Activated naive CD4-positive, alpha-beta T cell treated with anti-CD3 and anti-CD28 coated beads, Interleukin-2, amount 50 U/mL, for 72 hours (primary cell): ENCODE measurements around the gene PREP. TPM values are rescaled to one million over a fixed set of nuclear protein-coding genes. Genes with fewer than 3 reads are reported as not detected.

Experiments used
- ATAC-seq, 2 donors: fragments of 150-1000 bp; cut with Tn5 transposase; 2 replicates each; pipeline ENCODE4 v1.10.0; 2021; ENCODE audit warnings: mild to moderate bottlenecking in 2 of 2, moderate library complexity in 2 of 2
- DNase-seq, 2 donors: peaks; one replicate each; pipeline ENCODE4 v3.0.0; 2021 to 2022; ENCODE audit warnings: low spot score in 2 of 2
- H3K27ac Mint-ChIP-seq, 2 donors: one replicate each; pipeline ENCODE4 v1.8.0; 2022; ENCODE audit warnings: mild to moderate bottlenecking in 2 of 2, mixed read lengths in 2 of 2
- H3K36me3 Mint-ChIP-seq, 2 donors: one replicate each; pipeline ENCODE4 v1.8.0; 2022; ENCODE audit warnings: mixed read lengths in 2 of 2
- H3K9me3 Mint-ChIP-seq, 2 donors: one replicate each; pipeline ENCODE4 v1.8.0; 2022; ENCODE audit warnings: mixed read lengths in 2 of 2
- total RNA-seq, 2 donors: library from RNA; stranded (reverse); gene quantifications; one replicate each; pipeline ENCODE4 v1.2.3, GENCODE V29; 2022

PREP gene
- total RNA-seq, 2 donors from 2014 or later: 19.2 to 45.6 TPM

DNA sequence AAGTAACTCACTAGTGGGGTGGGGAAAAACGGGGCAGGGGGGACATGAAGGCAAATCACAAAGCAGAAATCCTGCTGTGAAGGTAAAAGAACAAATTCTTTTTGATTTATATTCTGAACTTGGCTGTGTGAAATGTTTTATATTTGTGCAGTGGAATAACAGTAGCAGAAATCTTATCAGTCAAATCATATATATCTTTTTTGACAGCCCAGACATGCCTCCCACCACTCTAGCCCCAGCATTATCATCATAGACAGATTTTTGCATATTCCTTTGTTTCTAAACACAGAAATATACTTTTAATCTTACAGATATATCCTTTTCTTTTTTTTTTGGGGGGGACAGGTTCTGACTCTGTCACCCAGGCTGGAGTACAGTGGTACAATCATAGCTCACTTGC lies 97.4 kb downstream of the PREP start:
- Mint-ChIP-seq H3K9me3 (no peaks in the 10 kb centered on the region), H3K36me3 (peaks cover 7 to 8% of the 10 kb centered on the region in 2 donors), H3K27ac (no peak overlapping the region)
- ATAC-seq (no peak), DNase-seq (no peak)

DNA sequence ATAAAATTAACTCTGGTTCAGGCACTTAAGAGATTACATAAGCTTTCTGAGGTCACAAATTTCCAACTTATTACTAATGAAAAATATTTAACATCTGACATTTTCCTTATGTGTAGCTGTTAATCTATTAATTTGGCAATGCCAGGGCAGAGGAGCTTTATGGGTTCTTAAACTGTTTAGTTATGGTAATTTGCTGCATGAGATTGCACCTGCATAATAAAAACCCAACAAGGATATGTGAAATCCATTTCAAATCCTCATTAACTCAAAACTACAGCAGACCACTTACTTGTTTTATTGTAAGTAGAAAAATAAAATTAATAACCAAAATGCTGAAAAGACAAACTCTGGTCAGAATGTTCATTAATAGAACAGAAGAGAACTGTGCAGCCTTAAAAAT lies 98.1 kb downstream of the PREP start:
- H3K27ac Mint-ChIP-seq: no peak overlapping the region
- DNase-seq: no peak
- H3K36me3 Mint-ChIP-seq: peaks cover 7 to 8% of the 10 kb centered on the region in 2 donors
- ATAC-seq: no peak
- no peaks in the 10 kb centered on the region for H3K9me3 Mint-ChIP-seq

DNA sequence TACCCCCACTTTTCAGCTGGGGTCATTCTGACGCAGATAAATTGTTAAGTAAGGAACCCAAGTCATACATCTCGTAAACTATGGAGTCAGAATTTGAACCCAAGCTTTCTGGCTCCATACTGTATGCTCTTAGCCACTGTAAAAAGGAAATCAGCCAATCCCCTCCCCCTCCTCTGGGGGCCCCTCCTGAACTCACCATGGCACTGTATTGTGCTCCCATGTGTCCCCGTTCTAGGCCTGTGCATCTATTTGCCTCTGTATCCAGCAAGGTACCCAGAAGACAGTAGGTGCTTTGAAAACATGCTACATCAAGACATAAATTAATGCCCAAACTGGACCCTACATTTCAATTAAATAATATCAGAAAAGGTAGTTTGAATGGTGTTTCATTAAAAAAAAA lies 98.5 kb downstream of the PREP start:
- ATAC-seq (no peak), DNase-seq (no peak)
- H3K36me3 Mint-ChIP-seq: peaks cover 7 to 8% of the 10 kb centered on the region in 2 donors
- H3K27ac Mint-ChIP-seq: no peak overlapping the region
- no peaks in the 10 kb centered on the region for H3K9me3 Mint-ChIP-seq

DNA sequence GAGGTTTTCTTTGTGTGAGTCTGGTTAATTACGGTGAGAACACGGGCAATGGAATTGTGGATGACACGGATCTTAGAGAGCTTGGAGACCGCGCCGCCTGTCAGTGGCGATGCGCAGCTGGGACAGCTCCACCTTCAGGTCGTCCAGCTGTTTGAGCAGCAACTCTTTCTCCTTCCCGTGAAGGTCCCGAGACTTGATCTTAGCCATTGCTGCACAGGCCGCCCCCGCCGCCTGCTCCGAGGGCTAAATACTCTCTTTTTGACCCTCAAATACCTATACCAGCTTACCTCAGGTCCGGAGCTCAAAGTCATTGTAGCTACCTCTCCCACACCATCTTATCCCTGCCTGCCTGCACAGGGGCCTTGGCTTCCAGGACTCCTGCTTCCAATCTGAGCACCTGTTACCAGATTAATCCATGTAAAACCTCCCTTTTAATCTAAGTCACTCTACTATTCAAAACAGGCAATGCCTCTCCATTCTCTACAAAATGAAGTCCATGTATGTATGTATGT lies 100.2 kb downstream of the PREP start:
- DNase-seq: no peak
- no peak for ATAC-seq

DNA sequence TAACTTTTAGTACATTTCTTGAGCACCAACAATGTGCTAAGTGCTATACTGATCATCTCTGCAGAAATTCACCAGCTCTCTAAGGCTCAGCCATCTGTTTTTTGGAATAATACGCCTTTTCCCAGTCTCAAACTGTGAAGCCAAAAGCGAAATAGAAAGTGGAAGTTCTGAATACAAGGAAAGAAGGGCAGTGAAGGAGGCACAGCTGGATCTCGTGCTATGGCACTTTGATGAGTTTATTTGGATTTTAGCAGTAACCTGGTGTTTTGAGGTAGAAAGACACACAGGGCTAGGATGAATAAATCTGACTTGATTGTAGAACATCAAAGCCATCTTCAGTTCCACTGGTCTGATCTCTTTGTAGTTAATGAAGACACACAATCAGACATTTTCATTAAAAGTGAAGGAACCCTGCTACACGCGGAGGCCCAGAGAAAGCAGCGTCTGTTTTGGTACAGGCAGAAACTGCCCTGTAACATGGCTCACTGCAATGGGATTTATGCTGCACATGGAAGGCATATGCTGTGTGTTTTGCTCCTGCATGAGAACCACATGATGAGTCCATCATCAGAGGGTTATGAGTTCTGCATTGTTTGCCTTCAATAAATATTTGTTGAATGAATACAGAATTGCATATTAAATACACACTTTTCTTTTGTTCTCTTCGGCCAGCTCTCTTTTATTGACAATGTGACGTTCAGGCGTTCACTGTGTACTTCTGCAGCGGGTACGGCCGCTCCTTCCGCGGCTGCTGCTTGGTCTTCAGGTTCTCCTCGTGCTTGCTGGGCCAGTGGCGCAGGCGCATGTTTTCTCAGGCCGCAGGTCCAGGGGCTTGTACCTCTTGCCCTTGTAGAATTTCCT lies 100.9 kb downstream of the PREP start:
- Mint-ChIP-seq H3K36me3 (peaks cover 7 to 9% of the 10 kb centered on the region in 2 donors), H3K9me3 (no peaks in the 10 kb centered on the region), H3K27ac (peak overlapping the region in 1 of 2 donors; percentile 66)
- ATAC-seq (no peak), DNase-seq (no peak)

More for the DNA sequence above, 100.2 kb downstream of the PREP start:
- Mint-ChIP-seq H3K36me3 (peaks cover 7 to 8% of the 10 kb centered on the region in 2 donors), H3K9me3 (no peaks in the 10 kb centered on the region), H3K27ac (peak overlapping the region in 1 of 2 donors; percentile 66)

DNA sequence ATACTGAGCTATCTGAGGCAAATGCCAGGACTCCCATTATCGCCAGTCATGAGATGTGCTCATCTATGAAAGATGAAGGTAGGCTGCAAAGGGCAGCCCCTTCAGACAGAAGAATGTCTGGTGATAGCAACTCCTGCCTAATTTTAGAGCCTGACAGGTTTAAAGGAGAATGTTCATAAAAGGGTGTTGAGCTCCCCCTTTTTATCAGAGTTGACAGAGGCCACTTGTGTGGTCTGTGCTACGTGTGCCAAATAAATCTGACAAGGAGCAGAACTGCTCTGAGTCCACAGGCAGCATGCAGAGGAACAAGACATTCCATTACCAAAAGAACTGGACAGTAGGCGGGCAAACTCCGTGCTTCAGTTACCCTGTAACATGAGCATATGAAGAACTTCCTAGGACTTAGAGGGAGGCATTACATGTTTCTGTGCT lies 101.8 kb downstream of the PREP start:
- ATAC-seq (no peak), DNase-seq (no peak)
- Mint-ChIP-seq H3K36me3 (peaks cover 11 to 13% of the 10 kb centered on the region in 2 donors), H3K9me3 (no peaks in the 10 kb centered on the region), H3K27ac (no peak overlapping the region)

DNA sequence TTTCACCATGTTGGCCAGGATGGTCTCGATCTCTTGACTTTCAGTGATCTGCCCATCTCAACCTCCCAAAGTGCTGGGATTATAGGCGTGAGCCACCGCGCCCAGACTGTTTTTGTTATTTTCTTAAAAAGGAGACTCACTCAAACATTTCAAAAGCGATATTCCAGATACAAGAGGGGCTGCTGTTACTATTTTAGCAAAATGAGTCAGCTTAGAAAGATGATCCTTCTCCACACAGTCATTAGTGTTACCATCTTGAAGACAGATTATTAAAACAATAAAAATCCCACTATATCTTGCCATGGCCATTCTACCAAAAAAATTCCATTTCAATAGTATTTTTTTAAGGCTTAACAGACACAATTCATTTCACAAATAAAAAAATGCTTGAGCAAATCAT lies 102.8 kb downstream of the PREP start:
- H3K36me3 Mint-ChIP-seq: peaks cover 13% of the 10 kb centered on the region in 2 donors
- ATAC-seq (no peak), DNase-seq (no peak)
- no peaks in the 10 kb centered on the region for H3K9me3 Mint-ChIP-seq
- no peak overlapping the region for H3K27ac Mint-ChIP-seq

DNA sequence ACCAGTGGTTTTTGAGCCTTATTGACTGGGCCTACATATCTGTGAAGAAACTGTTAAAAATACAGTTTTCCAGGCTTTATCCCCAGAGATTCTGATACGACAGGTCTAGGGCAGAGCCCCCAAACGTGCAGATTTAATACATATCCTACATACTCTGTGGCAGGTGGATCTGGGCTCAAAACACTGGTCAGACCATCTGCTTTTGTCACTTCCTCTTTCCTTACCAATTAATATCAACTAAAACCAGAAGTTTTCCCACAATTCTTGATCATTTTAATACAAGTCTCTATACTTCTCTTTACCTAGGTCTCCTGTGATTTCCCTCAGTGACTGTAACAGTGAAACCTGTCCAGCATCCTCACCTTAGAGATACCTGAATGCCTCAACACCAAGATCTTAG lies 108.8 kb downstream of the PREP start:
- no peaks in the 10 kb centered on the region for H3K9me3 Mint-ChIP-seq
- no peak overlapping the region for H3K27ac Mint-ChIP-seq
- DNase-seq (no peak), ATAC-seq (no peak)
- H3K36me3 Mint-ChIP-seq: peaks cover 14 to 15% of the 10 kb centered on the region in 2 donors

DNA sequence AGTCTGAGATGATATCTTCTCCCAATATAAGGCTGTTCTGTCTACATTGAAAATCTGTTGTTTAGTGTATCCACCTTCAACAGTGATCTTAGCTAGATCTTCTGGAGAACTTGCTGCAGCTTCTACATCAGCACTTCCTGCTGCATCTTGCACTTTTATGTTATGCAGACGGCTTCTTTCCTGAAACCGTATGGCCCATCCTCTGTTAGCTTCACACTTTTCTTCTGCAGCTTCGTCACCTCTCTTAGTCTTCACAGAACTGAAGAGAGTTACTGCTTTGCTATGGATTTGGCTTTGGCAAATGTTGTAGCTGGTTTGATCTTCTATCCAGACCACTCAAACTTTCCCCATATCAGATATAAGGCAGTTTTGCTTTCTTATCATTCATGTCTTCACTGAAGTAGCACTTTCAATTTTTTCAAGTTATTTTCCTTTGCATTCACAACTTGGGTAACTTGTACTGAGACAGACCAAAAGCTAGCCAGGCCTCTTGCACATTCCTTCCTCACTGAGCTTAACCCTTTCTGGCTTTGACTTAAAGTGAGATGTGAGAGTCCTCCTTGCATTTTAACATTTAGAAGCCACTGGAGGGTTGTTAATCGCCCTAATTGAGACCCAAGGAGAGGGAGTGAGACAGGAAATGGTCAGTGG lies 110.1 kb downstream of the PREP start:
- Mint-ChIP-seq H3K27ac (no peak overlapping the region), H3K36me3 (peaks cover 14 to 17% of the 10 kb centered on the region in 2 donors)
- ATAC-seq: no peak

DNA sequence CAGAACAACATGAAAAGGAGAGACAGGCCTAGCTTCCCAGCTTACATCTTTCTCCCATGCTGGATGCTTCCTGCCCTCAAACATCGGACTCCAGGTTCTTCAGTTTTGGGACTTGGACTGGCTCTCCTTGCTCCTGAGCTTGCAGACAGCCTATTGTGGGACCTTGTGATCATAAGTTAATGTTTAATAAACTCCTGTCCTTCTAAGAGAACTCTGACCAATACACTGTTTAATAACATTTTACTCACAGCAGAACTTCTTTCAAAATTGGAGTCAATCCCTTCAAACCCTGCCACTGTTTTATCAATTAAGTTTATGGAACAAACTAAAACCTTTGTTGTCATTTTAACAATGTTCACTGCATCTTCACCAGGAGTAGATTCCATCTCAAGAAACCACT lies 111.4 kb downstream of the PREP start:
- H3K27ac Mint-ChIP-seq: no peak overlapping the region
- ATAC-seq: no peak

More for the DNA sequence above, 110.1 kb downstream of the PREP start:
- no peaks in the 10 kb centered on the region for H3K9me3 Mint-ChIP-seq
- DNase-seq: no peak

DNA sequence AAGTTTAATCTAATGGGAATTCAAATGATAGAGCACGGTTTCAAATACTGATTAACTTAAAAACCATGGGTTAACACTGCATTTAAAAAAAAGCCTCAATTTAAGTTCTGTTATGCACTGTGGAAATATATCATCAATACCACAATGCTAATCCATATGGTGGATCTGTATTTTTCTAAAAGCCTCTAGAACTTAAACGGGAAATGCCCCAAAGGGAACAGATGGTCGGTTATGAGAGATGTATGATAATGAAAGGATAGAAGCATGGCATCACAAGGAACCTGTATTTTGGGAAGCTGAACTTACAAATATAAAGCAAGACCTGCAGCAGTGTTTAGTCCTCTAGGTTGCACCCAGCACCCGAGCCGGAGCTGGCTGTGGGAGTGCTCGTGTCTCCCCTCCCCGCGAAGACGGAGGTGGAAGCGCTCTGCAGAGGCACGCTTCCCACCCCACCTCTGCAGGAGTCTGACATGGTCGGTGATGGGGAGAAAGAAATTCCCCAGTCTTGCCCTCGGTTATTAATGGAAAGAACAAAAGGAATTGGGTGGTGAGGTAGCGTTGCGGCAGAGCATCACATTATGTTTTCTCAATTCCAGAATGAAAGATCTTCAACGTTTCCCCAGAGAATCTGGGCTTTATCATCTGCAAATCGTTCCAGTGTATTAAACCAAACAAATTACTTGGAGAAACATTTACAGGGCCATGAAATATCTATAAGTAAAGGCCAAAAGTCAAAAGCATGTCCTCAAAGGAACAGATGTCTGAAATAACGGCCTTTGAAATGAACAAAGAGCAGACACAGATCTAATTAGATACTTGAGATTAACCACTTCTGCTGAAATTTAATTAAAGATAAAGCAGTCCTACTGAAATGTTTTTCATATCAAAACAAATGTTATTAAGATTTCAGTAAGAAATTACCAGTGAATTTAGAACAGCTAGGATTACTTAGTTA lies 120.0 kb downstream of the PREP start:
- ATAC-seq: no peak
- Mint-ChIP-seq H3K9me3 (no peaks in the 10 kb centered on the region), H3K27ac (no peak overlapping the region), H3K36me3 (peaks cover 23 to 35% of the 10 kb centered on the region in 2 donors)
- DNase-seq: no peak

More for the DNA sequence above, 111.4 kb downstream of the PREP start:
- no peak for DNase-seq
- Mint-ChIP-seq H3K36me3 (peaks cover 10 to 14% of the 10 kb centered on the region in 2 donors), H3K9me3 (no peaks in the 10 kb centered on the region)

DNA sequence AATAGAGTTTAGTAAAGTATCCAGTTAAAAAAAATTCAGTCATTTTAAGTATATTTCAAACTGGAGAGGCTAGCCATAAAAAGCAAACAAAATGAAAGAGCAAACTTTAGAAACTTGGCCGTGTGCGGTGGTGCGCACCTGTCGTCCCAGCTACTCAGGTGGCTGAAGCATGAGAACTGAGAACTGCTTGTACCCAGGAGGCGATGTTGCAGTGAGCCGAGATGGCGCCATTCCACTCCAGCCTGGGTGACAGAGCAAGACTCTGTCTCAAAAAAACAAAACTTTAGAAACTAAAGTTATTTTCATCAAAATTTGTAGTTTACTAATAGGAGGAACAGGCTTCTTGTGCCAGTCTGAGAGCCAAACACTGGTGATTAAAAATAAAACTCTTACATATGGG lies 122.8 kb downstream of the PREP start:
- ATAC-seq (no peak), DNase-seq (no peak)
- Mint-ChIP-seq H3K36me3 (peaks cover 39 to 44% of the 10 kb centered on the region in 2 donors), H3K27ac (no peak overlapping the region), H3K9me3 (peaks cover 0 to 4% of the 10 kb centered on the region in 2 donors)

DNA sequence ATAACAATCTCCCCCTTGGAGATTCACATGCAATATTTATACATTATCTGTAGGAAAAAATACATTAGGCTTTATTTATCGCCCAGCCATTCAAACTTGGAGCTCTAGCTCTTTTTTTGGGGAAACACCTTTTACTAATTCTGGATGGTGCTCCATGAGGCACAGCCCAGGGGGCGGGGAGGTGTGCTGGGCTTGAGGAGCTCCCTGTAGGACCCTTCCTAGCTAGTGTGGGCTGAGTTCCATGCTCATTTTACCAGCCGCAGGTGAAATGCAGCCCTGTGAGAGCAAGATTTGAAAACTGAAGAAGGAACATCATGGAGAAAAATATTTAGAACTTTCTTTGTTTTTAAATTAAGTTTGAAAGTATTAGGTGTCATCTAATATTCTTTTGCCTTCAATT lies 123.4 kb downstream of the PREP start:
- Mint-ChIP-seq H3K36me3 (peaks cover 39 to 40% of the 10 kb centered on the region in 2 donors), H3K27ac (no peak overlapping the region), H3K9me3 (peaks cover 0 to 4% of the 10 kb centered on the region in 2 donors)
- no peak for ATAC-seq
- DNase-seq: no peak

DNA sequence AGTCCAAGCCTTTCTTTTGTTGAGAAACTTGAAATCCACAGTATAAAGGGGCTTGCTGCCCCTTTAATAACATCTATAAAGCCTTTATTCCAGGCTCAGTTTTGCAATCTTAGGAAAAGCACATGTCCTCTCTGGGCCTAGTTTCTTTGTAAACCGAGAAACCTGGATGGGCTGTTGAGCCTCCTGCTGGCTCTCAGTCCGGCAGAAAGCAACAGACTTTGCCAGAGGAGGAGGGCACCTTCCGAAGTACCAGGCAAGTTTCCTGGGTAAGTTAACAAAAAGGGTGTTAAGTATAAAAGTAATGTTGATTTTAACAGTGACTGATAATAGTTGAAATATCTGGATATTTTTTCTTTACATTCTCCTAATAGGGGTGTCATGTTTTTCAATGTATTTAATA lies 124.1 kb downstream of the PREP start:
- Mint-ChIP-seq H3K36me3 (peaks cover 36 to 39% of the 10 kb centered on the region in 2 donors), H3K27ac (no peak overlapping the region), H3K9me3 (peaks cover 0 to 4% of the 10 kb centered on the region in 2 donors)
- no peak for DNase-seq
- no peak for ATAC-seq

DNA sequence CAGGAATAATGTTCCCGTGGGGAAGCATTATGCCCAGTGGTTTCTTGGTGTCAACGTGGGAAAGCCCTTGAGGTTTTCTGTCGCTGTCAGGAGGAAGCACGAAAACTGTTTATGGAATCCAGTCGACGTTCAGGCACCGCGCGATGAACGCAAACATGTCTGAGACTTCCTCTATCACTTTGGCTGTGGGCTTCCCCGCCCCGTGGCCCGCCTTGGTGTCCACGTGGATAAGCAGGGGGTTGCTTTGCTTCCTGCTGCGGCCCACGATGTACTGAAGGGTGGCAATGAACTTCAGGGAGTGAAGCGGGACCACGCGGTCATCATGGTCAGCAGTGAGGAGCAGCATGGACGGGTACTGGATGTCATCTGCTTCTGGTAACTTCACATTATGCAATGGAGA lies 124.8 kb downstream of the PREP start:
- Mint-ChIP-seq H3K27ac (no peak overlapping the region), H3K9me3 (peaks cover 0 to 4% of the 10 kb centered on the region in 2 donors), H3K36me3 (peaks cover 35 to 39% of the 10 kb centered on the region in 2 donors)
- DNase-seq: no peak
- ATAC-seq: no peak

DNA sequence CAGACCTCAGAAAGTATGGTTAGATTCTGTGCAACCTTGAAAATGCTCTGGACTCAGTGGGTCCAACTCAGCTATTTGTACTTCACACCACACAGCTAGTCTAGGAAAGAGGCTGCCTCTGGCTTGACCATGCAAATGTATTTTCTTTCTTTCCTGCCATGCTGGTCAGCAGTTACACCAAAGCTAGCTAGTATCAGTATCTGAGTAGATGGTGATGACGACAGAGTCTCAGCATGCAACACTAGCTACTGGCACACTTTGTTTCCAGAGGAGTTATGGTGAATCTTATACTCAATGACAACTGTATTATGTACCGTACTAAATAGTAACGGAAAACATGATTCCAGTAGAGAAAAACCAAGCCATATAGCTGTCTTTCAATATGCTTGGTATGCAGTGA lies 126.5 kb downstream of the PREP start:
- H3K27ac Mint-ChIP-seq: no peak overlapping the region
- DNase-seq (no peak), ATAC-seq (no peak)
- peaks cover 24 to 25% of the 10 kb centered on the region in 2 donors for H3K36me3 Mint-ChIP-seq
- H3K9me3 Mint-ChIP-seq: peaks cover 0 to 4% of the 10 kb centered on the region in 2 donors
